D721Med (cell line): ENCODE measurements around the gene DZIP1L.
"Not testable (repeated sequence)": the region's sequence is repeated elsewhere in the genome, so short reads cannot be mapped to it uniquely, and the experiment has no call there.

Experiments used
- DNase-seq: peaks from one replicate; pipeline ENCODE4 v3.0.0; 2011; ENCODE audit warnings: low spot score; ENCODE audit not compliant: insufficient read length
- FAIRE-seq: peaks from 2 replicates; lab custom pipeline; 2011; peaks lifted over from hg19 to GRCh38; lab: Jason Lieb, UNC
- CTCF ChIP-seq: IDR thresholded peaks from 2 replicates; pipeline ENCODE4 v1.5.1; 2012; ENCODE audit warnings: mild to moderate bottlenecking, control low read depth; ENCODE audit not compliant: insufficient read depth; ENCODE audit errors: missing control alignments

The DZIP1L gene

GRCh38 chr3:138113326-138113725, 2.1 kb downstream of the DZIP1L start:
- DNase-seq, result no peak
- FAIRE-seq, result no peak
- no peak for TF ChIP-seq CTCF

- DNase-seq, result no peak
- TF ChIP-seq CTCF, result no peak
- no peak for FAIRE-seq
Measured at GRCh38 chr3:138112362-138112761, 3.0 kb downstream of the DZIP1L start.

GRCh38 chr3:138105598-138105997, 9.8 kb downstream of the DZIP1L start:
- no peak for TF ChIP-seq CTCF
- DNase-seq, result no peak
- FAIRE-seq, result no peak

GRCh38 chr3:138103466-138103865, 11.9 kb downstream of the DZIP1L start:
- TF ChIP-seq CTCF, result no peak
- DNase-seq, result no peak
- no peak for FAIRE-seq

- FAIRE-seq, DNase-seq: not testable (repeated sequence)
Measured at GRCh38 chr3:138101351-138101940, 14.0 kb downstream of the DZIP1L start.

GRCh38 chr3:138099417-138099816, 16.0 kb downstream of the DZIP1L start:
- no peak for TF ChIP-seq CTCF
- DNase-seq (no peak), FAIRE-seq (no peak)

- DNase-seq, result no peak
- no peak for FAIRE-seq
- peak; percentile 15 for TF ChIP-seq CTCF
Measured at GRCh38 chr3:138097192-138098172, 17.9 kb downstream of the DZIP1L start.
